Measurements from ENCODE around the gene RAD9B. TPM values are rescaled to one million over a fixed set of nuclear protein-coding genes. Genes with fewer than 3 reads are reported as not detected.
A peak's percentile ranks its signal among the peaks of the same experiment; 100 is the strongest.

Gene RAD9B
- total and polyA plus RNA-seq, 9 of the 15 experiments (the other 6 are each of a cell fraction or from before 2014, with no cell fraction given) = 0.05 to 0.83 (median 0.32) TPM

DNA sequence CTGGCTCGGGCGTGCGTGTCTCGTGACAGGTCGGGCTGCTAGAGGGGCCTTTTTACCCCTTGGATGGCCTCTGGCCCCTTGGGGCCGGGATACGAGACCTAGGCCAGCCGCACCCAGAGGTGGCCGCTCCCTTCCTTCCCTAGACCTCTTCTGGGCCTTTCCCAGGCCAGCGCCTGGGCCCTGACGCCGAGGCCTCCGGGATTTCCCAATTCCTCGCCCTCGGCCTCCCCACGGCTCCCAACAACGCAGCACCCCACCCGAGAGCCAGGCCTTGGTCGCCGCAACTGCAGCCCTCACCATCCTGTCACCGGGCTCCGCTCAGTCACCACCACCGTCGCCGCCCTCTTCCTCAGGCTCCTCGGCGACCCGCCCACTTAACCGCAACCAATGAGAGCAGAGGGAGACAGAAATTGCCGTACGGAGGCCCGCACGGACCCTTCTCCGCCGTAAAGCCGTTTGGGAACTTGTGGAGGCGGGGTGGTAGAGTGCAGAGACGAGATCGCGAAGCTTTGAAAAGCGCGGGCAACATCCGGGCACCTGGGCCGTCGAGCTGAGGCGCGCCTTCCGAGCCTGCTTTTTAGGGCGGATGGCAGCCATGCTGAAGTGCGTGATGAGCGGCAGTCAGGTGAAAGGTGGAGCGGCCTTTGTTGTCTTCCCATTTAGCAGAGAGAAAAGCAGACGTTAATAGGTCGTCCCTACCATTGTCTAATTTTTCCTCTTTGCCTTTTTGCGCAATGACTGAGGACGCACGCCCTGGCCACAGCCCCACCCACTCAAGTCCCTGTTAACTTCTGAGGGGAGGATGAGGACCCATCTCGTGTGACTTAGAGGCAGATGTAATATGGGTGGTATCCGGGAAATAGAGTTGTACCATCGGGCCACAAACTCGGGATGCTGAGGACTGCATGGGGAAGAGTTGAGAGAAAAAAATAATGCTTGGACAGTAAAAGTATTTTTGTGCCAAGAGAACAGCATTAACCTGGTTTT lies at the start of gene RAD9B, which contains the start of gene VPS29 (continued):
- TF ChIP-seq, protein P1, sequence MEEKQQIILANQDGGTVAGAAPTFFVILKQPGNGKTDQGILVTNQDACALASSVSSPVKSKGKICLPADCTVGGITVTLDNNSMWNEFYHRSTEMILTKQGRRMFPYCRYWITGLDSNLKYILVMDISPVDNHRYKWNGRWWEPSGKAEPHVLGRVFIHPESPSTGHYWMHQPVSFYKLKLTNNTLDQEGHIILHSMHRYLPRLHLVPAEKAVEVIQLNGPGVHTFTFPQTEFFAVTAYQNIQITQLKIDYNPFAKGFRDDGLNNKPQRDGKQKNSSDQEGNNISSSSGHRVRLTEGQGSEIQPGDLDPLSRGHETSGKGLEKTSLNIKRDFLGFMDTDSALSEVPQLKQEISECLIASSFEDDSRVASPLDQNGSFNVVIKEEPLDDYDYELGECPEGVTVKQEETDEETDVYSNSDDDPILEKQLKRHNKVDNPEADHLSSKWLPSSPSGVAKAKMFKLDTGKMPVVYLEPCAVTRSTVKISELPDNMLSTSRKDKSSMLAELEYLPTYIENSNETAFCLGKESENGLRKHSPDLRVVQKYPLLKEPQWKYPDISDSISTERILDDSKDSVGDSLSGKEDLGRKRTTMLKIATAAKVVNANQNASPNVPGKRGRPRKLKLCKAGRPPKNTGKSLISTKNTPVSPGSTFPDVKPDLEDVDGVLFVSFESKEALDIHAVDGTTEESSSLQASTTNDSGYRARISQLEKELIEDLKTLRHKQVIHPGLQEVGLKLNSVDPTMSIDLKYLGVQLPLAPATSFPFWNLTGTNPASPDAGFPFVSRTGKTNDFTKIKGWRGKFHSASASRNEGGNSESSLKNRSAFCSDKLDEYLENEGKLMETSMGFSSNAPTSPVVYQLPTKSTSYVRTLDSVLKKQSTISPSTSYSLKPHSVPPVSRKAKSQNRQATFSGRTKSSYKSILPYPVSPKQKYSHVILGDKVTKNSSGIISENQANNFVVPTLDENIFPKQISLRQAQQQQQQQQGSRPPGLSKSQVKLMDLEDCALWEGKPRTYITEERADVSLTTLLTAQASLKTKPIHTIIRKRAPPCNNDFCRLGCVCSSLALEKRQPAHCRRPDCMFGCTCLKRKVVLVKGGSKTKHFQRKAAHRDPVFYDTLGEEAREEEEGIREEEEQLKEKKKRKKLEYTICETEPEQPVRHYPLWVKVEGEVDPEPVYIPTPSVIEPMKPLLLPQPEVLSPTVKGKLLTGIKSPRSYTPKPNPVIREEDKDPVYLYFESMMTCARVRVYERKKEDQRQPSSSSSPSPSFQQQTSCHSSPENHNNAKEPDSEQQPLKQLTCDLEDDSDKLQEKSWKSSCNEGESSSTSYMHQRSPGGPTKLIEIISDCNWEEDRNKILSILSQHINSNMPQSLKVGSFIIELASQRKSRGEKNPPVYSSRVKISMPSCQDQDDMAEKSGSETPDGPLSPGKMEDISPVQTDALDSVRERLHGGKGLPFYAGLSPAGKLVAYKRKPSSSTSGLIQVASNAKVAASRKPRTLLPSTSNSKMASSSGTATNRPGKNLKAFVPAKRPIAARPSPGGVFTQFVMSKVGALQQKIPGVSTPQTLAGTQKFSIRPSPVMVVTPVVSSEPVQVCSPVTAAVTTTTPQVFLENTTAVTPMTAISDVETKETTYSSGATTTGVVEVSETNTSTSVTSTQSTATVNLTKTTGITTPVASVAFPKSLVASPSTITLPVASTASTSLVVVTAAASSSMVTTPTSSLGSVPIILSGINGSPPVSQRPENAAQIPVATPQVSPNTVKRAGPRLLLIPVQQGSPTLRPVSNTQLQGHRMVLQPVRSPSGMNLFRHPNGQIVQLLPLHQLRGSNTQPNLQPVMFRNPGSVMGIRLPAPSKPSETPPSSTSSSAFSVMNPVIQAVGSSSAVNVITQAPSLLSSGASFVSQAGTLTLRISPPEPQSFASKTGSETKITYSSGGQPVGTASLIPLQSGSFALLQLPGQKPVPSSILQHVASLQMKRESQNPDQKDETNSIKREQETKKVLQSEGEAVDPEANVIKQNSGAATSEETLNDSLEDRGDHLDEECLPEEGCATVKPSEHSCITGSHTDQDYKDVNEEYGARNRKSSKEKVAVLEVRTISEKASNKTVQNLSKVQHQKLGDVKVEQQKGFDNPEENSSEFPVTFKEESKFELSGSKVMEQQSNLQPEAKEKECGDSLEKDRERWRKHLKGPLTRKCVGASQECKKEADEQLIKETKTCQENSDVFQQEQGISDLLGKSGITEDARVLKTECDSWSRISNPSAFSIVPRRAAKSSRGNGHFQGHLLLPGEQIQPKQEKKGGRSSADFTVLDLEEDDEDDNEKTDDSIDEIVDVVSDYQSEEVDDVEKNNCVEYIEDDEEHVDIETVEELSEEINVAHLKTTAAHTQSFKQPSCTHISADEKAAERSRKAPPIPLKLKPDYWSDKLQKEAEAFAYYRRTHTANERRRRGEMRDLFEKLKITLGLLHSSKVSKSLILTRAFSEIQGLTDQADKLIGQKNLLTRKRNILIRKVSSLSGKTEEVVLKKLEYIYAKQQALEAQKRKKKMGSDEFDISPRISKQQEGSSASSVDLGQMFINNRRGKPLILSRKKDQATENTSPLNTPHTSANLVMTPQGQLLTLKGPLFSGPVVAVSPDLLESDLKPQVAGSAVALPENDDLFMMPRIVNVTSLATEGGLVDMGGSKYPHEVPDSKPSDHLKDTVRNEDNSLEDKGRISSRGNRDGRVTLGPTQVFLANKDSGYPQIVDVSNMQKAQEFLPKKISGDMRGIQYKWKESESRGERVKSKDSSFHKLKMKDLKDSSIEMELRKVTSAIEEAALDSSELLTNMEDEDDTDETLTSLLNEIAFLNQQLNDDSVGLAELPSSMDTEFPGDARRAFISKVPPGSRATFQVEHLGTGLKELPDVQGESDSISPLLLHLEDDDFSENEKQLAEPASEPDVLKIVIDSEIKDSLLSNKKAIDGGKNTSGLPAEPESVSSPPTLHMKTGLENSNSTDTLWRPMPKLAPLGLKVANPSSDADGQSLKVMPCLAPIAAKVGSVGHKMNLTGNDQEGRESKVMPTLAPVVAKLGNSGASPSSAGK (IDR thresholded peaks at IDR 0.05) = peak; percentile 100
- TF ChIP-seq ZNF707 (CRISPR knock-in tag; conservative IDR thresholded peaks at IDR 0.05) (peak; percentile 78), ZBTB7A (IDR thresholded peaks at IDR 0.05; ENCODE audit: borderline replicate concordance, control insufficient read depth, low read depth, low read length) (0 out of 2 replicates have a peak, but pooled peaks have one; percentile 25), PHF20 (IDR thresholded peaks at IDR 0.05; ENCODE audit: partially characterized antibody) (peak; percentile 49), RBM15 (IDR thresholded peaks at IDR 0.05; ENCODE audit: insufficient read depth, low read length) (no peak), ELF4 (CRISPR knock-in tag; IDR thresholded peaks at IDR 0.05) (peak; percentile 7; the same call in 1 of the 2 replicates), ZBTB8A (IDR thresholded peaks at IDR 0.05; ENCODE audit: partially characterized antibody) (no peak)
- TF ChIP-seq, protein P2, sequence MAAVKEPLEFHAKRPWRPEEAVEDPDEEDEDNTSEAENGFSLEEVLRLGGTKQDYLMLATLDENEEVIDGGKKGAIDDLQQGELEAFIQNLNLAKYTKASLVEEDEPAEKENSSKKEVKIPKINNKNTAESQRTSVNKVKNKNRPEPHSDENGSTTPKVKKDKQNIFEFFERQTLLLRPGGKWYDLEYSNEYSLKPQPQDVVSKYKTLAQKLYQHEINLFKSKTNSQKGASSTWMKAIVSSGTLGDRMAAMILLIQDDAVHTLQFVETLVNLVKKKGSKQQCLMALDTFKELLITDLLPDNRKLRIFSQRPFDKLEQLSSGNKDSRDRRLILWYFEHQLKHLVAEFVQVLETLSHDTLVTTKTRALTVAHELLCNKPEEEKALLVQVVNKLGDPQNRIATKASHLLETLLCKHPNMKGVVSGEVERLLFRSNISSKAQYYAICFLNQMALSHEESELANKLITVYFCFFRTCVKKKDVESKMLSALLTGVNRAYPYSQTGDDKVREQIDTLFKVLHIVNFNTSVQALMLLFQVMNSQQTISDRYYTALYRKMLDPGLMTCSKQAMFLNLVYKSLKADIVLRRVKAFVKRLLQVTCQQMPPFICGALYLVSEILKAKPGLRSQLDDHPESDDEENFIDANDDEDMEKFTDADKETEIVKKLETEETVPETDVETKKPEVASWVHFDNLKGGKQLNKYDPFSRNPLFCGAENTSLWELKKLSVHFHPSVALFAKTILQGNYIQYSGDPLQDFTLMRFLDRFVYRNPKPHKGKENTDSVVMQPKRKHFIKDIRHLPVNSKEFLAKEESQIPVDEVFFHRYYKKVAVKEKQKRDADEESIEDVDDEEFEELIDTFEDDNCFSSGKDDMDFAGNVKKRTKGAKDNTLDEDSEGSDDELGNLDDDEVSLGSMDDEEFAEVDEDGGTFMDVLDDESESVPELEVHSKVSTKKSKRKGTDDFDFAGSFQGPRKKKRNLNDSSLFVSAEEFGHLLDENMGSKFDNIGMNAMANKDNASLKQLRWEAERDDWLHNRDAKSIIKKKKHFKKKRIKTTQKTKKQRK (IDR thresholded peaks at IDR 0.05; ENCODE audit: borderline replicate concordance, low read depth, low read length) = no peak
- TF ChIP-seq, protein P3, sequence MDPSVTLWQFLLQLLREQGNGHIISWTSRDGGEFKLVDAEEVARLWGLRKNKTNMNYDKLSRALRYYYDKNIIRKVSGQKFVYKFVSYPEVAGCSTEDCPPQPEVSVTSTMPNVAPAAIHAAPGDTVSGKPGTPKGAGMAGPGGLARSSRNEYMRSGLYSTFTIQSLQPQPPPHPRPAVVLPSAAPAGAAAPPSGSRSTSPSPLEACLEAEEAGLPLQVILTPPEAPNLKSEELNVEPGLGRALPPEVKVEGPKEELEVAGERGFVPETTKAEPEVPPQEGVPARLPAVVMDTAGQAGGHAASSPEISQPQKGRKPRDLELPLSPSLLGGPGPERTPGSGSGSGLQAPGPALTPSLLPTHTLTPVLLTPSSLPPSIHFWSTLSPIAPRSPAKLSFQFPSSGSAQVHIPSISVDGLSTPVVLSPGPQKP (CRISPR knock-in tag; IDR thresholded peaks at IDR 0.05) = no peak

All from K562 (cell line).